Medulla oblongata (tissue), 1 donor: Measurements from ENCODE around the gene CALML6.
"Not testable (repeated sequence)": the region's sequence is repeated elsewhere in the genome, so short reads cannot be mapped to it uniquely, and the experiment has no call there.

Experiments used
- DNase-seq: peaks from one replicate; pipeline ENCODE4 v3.0.0-alpha.2; 2015; ENCODE audit errors: extremely low spot score

CALML6 gene

DNA sequence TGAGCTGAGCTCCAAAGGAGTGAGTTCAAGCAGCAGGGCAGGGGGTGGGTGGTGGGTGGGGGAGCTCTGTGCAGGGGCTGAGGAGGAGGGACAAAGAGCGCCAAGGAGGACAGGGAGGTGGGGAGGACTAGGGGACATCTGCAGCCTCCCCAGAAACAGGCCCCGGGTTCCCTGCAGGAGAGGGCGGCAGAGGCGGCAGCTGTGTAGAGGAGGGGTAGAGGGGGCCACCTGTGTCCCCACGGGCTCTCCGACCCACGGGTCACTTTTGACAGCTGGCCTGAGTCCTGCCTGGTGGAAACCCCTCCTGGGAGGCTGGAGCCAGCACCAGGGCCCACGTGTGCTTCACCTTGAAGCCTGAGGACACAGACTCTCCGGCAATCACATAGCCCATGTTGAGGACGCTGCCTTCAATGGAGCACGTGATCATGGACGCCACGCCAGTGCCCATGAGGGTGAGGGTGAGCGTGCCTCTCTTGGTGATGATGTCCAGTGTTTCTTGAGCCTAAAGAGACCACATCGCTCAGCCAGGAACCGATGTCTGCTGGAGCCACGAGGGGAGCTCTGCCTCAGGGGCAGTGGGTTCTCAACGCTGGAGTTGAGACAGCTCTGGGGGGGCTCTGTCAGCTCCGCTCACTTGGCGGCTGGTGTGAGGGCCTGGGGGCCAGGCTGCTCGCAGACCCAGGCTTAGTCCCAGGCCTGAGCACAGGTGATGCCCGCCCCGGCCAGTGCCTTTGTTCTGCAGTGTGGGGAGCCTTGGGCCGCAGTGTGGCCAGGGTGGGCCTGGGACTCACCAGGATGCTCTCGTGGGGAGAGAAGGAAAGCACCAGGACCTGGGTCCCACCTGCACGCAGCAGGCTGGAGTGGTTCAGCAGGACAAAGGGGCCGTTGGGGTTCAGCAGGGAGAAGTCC lies 10.6 kb downstream of the CALML6 start:
- no peak for DNase-seq

DNA sequence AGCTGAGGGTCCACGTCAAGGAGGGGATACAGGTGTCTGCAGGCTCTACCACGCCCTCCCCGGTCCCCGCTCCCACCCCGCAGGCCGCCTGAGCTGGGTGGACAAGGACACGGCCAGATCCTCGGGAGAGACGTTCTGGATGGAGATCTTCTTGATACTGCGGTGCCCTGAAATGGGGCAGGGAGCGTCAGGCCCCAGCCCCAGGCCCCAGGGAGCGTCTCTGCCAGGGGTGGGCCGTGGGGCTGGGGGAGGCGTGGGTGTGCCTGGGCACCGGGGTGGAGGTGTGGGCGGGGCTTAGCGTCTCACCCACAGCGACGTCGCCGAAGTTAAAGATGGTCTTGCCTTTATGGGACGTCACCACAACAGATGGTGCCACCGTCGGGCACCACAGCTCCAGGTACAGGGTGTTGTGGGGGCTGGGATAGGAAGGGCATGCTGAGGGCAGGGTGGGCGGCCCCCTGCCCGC lies 11.3 kb downstream of the CALML6 start:
- DNase-seq: no peak

DNA sequence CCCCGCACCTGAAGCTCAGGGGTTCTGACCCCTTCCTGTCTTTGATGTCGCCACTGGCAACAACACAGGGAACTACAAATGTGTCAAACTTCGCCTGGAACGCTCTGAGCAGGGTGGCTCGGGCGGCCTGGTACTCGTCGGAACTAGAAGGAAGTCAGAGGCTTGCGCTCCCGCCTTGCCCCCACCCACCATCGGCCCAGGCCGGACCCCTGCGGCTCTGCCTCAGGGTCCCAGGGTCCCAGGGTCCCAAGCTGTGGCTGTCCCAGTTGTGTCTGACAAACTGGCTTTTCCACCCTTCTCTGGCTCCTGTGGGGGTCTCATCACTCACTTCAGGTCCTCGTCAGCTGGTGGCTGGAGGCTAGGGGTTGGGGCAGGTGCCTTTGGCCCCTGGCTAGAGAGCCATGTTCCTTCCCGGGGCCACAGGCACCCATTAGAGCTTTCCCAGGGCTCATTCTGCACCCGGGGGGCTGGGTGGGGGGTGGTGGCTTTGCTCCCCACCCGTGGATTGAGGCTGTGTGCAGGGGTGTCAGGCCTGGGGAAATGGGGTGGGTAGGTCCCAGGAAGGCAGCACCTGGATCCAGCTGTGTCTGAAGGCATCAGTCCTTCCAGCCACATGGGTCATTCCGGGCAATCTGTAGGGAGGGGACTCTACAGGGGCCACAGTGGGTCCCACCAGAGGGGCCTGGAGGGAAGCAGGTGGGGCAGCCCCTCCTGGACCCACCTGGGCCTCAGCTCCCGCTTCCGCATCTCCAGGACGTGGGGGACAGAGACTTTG lies 12.0 kb downstream of the CALML6 start:
- DNase-seq: no peak

DNA sequence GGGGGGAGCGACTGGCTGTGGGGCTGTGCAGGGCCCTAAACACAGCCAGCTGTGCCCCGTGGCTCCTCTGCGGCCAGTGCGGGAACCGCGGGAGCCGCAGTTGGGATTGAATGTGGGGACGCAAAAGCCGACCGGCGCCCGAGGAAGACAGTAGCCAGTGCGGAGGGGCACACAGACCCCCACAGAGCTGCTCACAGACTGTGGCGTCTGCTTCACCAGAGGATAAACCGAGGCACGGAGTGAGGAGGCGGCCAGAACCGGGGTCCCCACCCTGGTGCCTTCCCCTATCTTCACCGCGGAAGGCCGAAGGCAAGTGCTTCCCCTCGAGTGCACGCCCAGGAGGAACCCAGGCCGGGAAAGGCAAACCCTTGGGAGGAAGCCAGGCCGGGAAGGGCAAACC lies 12.7 kb downstream of the CALML6 start:
- DNase-seq: no peak

DNA sequence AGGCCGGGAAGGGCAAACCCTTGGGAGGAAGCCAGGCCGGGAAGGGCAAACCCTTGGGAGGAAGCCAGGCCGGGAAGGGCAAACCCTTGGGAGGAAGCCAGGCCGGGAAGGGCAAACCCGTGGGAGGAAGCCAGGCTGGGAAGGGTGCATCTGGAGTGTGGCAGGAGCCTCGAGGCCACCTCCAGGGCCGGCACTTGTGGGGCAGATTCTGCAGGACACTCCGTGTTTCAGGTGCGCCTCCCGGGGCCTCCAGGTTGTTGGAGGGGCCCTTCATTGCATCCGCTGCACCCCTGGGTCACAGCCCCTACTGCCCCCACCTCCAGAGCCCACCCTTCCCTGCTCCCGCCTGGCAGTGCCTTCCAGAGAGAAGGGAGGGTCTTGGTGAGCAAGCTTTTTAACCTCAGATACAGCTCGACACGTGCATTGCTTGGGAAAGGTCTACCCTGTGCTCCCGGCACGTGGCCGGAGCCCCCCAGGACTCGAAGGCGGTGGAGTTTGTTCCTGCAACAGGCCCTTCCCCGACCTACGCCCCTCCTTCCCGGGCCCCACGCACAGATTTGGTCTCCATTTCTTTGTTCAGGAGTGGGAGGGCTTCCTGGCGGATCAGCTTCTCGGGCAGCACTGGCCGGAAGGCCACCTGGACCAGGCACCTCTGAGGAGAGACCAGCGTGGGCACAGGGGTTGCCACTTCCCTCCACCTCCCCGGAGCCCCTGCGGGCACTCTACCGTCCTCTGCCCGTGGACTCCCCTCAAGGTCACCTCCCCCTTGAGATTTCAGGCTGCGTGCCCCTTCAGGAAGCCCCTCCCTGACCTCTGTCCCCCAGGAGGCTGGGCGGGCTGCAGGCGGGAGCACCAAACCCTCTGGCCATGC lies 13.4 kb downstream of the CALML6 start:
- no peak for DNase-seq

DNA sequence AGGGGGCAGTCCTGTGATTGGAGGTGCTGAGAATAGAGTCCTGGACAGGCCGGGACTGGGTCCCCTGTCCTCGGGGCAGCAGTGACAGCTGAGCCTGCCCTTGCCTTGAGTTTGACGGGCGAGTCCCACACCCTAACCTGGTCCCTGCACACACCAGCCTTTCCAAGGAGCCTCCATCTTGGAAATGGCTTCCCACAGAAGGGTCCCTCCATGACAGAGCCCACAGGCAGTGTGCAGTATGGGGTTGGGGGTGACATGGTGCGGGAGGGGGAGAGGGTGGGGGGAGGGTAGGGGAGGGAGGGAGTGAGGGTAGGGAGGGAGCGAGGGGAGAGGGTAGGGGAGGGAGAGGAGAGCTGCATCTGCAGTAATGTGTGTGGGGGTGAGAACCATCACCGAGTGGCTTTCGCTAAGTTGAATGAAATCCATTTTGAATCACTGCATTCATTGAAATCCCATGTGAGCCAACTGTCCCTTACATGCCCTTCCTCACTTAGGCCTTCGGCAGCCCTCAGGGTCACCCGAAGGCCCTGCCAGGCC lies 14.1 kb downstream of the CALML6 start:
- DNase-seq: no peak

DNA sequence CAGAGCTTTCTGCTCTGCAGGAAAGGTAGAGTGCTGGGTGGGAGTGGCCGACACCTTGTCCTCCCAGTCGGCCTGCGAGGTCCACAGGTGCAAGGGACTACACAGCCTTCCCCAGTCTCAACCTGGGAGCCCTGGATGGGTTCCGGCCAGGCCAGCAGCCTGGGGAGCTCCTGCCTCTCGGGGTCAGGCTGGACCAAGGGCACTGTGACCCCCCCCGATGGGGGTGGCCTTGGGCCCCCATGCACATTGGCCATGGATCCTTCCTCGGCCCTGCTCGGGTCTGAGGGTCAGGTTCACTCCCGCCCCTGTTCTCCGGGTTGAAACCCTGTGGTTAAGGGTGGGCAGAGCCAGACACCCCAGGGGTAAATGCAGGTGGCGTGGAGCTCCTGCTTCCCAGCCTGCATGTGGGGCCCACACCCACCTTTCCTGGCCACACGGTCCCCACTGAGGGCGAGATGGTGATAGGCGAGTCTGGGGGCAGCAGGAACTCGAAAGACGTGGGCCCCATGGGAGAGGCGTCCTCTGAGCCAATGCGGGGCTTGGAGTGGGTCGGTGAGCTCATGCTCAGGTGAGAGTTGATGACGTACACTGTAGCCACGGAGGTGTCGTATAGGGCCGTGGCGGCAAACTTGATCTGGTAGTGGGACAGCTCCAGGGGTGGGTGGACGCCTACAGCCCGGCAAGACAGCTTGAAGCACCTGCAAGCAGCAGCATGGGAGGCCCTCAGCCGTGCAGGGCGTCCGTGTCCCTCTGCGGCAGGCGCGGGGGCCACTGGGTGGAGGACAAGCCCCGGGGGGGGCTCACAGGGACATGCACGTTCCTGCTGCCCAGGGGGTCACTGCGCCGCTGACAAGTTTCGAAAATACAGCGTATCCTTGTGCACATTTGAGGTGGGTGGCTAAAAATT lies 14.8 kb downstream of the CALML6 start:
- no peak for DNase-seq

DNA sequence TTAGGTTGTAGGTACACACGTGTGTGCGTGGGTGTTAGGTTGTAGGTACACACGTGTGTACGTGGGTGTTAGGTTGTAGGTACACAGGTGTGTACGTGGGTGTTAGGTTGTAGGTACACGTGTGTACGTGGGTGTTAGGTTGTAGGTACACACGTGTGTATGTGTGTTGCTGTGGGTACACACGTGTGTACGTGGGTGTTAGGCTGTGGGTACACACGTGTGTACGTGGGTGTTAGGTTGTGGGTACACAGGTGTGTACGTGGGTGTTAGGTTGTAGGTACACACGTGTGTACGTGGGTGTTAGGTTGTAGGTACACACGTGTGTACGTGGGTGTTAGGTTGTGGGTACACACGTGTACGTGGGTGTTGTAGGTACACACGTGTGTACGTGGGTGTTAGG lies 19.8 kb downstream of the CALML6 start:
- not testable (repeated sequence) for DNase-seq

DNA sequence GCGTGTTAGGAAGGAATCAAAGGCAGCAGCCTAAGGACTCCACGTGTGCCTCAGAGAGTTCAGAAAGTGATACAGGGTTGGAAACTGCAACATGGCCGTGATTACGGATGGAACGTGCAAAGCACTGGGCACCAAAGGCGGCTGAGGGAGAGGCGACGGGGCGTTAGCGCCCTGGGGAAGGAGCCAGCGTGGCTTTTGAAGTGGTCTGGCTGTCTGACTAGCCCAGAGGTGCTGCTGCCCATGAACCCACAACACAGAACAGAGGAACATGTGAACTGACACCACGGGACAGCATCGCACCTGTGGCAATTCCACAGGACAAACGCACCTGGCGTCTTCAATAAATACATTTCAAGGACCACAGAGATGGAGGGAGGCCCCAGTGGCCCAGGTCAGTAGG lies 22.0 kb downstream of the CALML6 start:
- DNase-seq: no peak

DNA sequence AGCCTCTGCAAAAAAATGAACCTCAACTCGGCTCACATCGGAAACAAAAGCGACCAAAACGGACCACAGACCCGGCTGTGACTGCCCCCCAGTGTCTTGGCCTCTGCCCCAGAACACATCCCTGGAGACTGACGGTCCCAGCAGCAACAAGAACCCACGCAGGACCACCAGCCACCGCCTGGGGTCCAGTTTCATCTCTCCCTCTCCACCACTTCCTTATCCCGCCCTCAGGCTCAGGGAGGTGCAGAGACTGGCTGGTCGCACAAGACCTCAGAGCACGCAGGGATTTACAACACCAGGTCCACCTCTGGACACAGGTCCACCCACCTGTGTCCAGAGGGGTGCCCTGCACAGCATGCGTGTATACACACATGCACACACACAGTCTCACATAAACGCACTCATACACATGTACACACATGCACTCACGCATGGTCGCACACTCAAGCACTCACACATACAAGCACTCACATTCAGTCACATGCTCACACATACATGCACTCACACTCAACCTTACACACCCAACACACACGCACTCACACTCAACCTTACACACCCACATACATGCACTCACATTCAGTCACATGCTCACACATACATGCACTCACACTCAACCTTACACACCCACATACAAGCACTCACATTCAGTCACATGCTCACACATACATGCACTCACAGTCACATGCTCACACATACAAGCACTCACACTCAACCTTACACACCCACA lies 22.7 kb downstream of the CALML6 start:
- DNase-seq: no peak

DNA sequence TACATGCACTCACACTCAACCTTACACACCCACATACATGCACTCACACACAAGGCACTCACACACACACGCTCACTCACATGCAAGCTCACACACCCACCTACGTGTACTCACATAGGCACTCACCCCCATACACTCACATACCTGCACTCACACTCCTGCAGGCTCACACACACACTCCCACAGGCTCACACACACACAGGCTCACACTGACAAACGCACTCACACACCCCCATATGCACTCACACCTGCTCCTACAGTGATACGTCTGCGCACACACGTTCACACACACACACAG lies 23.2 kb downstream of the CALML6 start:
- DNase-seq: no peak

DNA sequence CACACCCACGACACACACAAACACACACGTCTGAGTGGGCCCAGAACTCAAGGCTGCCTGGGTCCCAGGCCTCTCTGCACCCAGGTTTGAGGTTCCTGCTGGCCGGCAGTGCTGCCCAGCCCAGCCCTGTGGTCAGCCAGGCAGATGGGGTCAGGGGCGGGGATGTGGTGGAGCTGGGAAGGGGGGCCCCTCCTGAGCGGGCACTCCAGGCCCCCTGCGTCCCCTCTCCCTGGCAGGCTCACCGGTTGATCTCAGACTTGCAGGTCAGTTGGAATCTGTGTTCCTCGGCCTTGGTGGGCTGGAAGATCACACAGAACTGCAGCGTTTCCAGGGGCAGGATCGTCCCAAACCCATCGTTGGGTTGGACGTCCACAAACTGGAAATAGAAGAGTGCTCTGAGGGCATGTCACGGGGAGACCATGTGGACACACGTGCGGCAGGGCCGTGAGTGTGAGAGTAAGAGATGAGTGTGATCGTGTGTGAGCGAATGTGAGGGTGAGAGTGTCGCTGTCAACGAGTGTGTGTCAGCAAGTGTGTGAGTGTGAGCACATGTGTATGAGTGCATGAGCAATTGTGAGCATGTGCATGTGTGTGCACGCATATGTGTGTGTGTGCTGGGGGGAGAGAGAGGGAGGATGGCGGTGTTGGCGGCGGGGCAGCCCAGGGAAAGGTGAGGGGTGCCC lies 23.7 kb downstream of the CALML6 start:
- DNase-seq: no peak

DNA sequence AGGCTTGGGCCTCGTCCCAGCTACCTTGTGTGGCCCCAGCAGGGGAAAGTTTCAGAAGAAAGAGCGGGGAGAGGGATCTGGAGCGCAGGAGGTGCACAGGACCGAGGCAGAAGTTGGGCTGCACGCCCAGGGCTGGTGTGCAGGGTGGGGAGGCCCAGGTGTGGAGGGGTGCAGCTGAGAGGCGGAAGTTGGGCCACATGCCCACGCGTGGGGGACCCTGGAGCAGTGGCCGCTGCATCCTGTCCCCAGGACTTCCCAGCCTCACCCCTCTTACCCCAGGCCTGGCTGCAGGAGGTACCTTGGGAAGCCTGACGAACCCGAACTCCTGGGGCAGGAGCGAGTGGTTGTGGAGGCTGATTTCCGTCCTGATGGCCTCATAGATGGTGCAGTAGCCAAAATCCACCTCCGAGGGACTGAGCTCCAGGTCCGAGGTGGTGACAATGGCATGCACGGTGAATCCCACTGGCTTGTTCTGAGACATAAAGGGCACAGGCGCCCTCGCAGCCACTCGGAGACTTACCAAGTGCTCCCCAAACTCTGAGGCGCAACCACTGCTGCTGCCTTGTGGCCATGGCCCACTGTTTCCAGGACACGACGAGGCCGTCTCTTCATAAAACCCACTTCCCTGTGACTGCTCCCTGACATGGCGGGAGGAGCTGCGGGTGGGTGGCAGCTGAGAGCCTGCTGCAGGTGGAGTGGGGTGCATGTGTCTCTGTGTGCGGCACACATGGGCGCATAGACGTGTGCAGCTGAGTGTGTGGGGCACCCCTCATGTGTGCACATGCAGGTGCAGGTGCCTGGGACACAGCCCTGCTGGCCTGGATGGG lies 24.4 kb downstream of the CALML6 start:
- no peak for DNase-seq

DNA sequence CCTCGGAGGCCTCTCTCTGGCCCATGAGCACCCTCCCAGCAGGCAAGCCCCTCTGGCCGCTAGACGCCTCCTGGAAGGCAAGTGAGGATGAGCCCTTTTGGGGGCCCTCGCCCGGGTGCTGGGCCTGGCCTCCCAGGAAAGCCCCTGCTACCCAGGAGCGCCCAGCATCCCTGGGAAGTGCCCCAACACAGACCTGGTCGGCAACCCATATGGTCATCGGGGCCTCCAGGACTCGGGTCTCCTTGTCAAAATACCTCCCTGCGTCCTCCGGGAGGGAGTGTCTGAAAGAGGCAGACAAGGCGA lies 25.0 kb downstream of the CALML6 start:
- DNase-seq: no peak

DNA sequence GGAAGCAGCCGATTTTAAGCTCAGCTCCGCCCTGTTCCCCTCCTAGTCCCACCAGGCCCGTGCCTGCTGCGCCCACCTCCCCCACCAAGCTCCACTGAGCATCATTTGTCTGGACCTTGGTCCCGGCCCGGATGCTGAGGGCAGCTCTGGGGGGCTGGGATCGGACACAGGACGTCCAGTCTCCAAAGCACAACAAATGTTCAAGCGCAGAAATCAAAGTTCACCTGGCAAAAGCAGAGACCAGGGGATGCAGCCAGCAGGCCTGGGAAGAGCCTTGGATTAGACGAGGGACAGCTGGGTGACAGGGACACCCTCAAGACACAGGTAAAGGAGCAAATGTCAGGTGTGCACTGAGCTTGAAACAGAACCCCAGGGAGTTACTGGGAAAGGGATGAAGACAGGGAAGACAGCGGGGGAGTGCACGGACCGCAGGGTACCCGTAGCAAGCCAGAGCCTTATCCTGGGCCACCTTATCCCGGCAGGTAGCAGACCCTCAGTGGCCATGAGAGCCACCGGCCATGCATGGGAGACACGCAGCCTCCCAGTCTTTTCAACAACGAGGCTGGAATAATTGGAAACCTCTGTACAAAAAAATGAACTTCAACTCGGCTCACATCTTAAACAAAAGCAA lies 26.3 kb downstream of the CALML6 start:
- DNase-seq: no peak

DNA sequence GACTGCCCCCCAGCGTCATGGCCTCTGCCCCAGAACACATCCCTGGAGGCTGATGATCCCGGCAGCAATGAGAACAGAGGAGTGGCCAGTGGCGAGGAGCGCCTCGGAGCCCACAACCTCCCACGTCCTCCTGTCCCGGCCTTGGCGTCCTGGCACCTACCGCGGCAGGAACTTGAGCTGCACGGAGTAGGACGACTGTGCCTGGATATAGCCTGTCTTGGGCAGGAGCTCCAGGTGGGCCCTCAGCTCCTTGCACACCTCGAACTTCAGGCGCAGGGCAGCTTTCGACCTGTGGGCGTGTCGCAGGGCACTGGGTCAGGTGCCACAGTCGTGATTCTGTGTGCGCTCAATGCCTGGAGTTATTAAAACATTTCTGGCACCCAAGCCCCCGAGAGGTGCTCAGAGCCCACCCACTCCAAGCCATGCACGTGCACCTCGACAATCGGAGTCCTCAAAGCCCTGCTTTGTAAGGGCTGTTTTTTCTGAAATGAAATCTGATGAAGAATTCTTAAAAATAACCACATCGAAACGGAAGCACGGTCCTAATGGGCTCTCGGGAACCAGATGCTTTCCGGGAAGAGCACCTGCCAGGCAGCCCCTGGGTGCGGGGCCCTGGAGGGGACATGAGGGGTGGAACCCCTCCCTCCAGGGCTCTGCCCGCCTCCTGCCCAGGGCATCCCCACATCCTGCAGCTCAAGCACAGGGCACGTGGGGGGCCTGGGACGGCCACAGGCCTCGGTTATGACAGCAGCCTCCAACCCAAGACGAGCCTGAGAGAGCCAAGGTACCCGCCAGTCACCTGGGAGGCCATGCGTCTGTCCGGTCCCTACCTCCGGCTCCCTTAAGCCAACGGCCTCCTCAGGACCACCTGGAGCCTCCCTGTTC lies 27.1 kb downstream of the CALML6 start:
- no peak for DNase-seq
